ENCODE results near the gene DUSP5. TPM values are rescaled to one million over a fixed set of nuclear protein-coding genes. Genes with fewer than 3 reads are reported as not detected.

Gene DUSP5
- total RNA-seq, 4 donors from 2014 or later = 9.3 to 60.8 (median 31.0) TPM

GRCh38 chr10:110457851-110458250, 39.9 kb upstream of the DUSP5 start:
- no peaks in the 10 kb centered on the region for H3K9me3 ChIP-seq
- peaks cover 37% of the 10 kb centered on the region for H3K4me1 ChIP-seq
- H3K27me3 ChIP-seq = no peaks in the 10 kb centered on the region
- TF ChIP-seq POLR2AphosphoS5 (IDR thresholded peaks at IDR 0.05) = no peak
- TF ChIP-seq POLR2A (IDR thresholded peaks at IDR 0.05) = no peak
- TF ChIP-seq, protein P1, sequence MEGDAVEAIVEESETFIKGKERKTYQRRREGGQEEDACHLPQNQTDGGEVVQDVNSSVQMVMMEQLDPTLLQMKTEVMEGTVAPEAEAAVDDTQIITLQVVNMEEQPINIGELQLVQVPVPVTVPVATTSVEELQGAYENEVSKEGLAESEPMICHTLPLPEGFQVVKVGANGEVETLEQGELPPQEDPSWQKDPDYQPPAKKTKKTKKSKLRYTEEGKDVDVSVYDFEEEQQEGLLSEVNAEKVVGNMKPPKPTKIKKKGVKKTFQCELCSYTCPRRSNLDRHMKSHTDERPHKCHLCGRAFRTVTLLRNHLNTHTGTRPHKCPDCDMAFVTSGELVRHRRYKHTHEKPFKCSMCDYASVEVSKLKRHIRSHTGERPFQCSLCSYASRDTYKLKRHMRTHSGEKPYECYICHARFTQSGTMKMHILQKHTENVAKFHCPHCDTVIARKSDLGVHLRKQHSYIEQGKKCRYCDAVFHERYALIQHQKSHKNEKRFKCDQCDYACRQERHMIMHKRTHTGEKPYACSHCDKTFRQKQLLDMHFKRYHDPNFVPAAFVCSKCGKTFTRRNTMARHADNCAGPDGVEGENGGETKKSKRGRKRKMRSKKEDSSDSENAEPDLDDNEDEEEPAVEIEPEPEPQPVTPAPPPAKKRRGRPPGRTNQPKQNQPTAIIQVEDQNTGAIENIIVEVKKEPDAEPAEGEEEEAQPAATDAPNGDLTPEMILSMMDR (IDR thresholded peaks at IDR 0.05) = no peak
- no peak for TF ChIP-seq EP300 (IDR thresholded peaks at IDR 0.05)
- WGBS = 90% methylated on average over 9 of the region's 9 CpGs
- peak in 1 of 2 donors; percentile 9 for DNase-seq (ENCODE audit: low spot score in 2 of 2)
- H3K27ac ChIP-seq = peak overlapping the region; percentile 8
- no peaks in the 10 kb centered on the region for H3K36me3 ChIP-seq
- H3K4me3 ChIP-seq = no peak overlapping the region

GRCh38 chr10:110458266-110458920, 39.3 kb upstream of the DUSP5 start:
- Histone ChIP-seq H3K27me3 (no peaks in the 10 kb centered on the region), H3K4me3 (no peak overlapping the region), H3K9me3 (no peaks in the 10 kb centered on the region), H3K4me1 (peaks cover 37% of the 10 kb centered on the region), H3K27ac (peak overlapping the region; percentile 8), H3K36me3 (no peaks in the 10 kb centered on the region)
- peak in 1 of 2 donors; percentile 66 for DNase-seq (ENCODE audit: low spot score in 2 of 2)
- 70% methylated on average over 7 of the region's 7 CpGs for WGBS
- TF ChIP-seq, protein P1 (IDR thresholded peaks at IDR 0.05) = no peak
- no peak for TF ChIP-seq POLR2AphosphoS5 (IDR thresholded peaks at IDR 0.05)
- no peak for TF ChIP-seq EP300 (IDR thresholded peaks at IDR 0.05)
- TF ChIP-seq POLR2A (IDR thresholded peaks at IDR 0.05) = no peak

DNA sequence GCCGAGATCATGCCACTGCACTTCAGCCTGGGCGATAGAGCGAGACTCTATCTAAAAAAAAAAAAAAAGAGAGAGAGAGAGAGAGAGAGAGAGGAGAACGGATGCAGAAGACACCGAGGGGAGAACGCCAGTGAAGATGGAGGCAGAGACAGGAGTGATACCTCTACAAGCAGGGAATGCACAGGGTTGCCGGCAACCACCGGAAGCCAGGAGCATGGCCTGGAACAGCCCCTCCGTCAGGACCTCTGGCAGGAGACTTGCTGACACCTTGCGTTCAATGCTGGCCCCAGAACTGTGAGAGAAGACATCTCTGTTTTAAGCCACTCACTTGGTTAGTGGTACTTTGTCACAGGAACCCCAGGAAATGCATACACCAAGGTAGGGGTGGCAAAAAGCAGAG, 38.1 kb upstream of the DUSP5 start:
- WGBS = over 99% methylated on average over 10 of the region's 10 CpGs

GRCh38 chr10:110460111-110460809, 37.4 kb upstream of the DUSP5 start:
- 32% methylated on average over 7 of the region's 16 CpGs for WGBS
- DNase-seq (ENCODE audit: low spot score in 2 of 2) = peak in 1 of 2 donors; percentile 71
- TF ChIP-seq EP300 (IDR thresholded peaks at IDR 0.05) (no peak), POLR2AphosphoS5 (IDR thresholded peaks at IDR 0.05) (no peak), POLR2A (IDR thresholded peaks at IDR 0.05) (no peak)
- TF ChIP-seq, protein P1 (IDR thresholded peaks at IDR 0.05) = no peak
- no peaks in the 10 kb centered on the region for H3K36me3 ChIP-seq
- no peaks in the 10 kb centered on the region for H3K27me3 ChIP-seq
- H3K4me3 ChIP-seq = no peak overlapping the region
- no peaks in the 10 kb centered on the region for H3K9me3 ChIP-seq
- H3K4me1 ChIP-seq = peaks cover 37% of the 10 kb centered on the region
- no peak overlapping the region for H3K27ac ChIP-seq

More for the DNA sequence above, 38.1 kb upstream of the DUSP5 start:
- Histone ChIP-seq H3K27me3 (no peaks in the 10 kb centered on the region), H3K9me3 (no peaks in the 10 kb centered on the region), H3K27ac (no peak overlapping the region), H3K36me3 (no peaks in the 10 kb centered on the region), H3K4me3 (no peak overlapping the region), H3K4me1 (peaks cover 37% of the 10 kb centered on the region)
- TF ChIP-seq EP300 (IDR thresholded peaks at IDR 0.05) (no peak), POLR2AphosphoS5 (IDR thresholded peaks at IDR 0.05) (no peak), POLR2A (IDR thresholded peaks at IDR 0.05) (no peak)
- TF ChIP-seq, protein P1 (IDR thresholded peaks at IDR 0.05) = no peak
- DNase-seq (ENCODE audit: low spot score in 2 of 2) = peak in 1 of 2 donors; percentile 46

DNA sequence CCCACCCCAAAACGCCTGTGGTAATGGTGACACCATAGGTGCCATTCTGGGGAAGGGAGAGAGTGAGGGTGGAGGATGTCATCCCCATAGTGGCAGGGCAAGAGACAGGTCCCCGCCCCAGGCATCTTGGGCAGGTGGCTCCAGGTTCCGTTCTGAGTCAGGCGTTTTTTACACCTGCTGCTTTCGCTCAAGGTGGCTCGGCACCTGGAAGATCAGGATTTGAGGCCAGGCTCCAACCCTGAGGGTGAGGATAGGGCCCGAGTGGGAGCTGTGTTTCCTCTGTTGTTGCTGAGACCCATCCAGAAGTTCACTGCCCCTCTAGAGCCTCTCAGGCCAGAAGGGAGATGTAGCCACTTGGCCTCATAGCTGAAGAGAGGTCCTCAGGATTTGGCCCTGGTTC, 36.6 kb upstream of the DUSP5 start:
- H3K9me3 ChIP-seq = no peaks in the 10 kb centered on the region
- H3K36me3 ChIP-seq = no peaks in the 10 kb centered on the region
- peak in 1 of 2 donors; percentile 51 for DNase-seq (ENCODE audit: low spot score in 2 of 2)
- H3K4me1 ChIP-seq = peaks cover 31% of the 10 kb centered on the region
- H3K4me3 ChIP-seq = no peak overlapping the region
- H3K27me3 ChIP-seq = no peaks in the 10 kb centered on the region
- H3K27ac ChIP-seq = peak overlapping the region; percentile 18
- no peak for TF ChIP-seq POLR2AphosphoS5 (IDR thresholded peaks at IDR 0.05)
- TF ChIP-seq, protein P1 (IDR thresholded peaks at IDR 0.05) = no peak
- TF ChIP-seq POLR2A (IDR thresholded peaks at IDR 0.05) = no peak
- no peak for TF ChIP-seq EP300 (IDR thresholded peaks at IDR 0.05)
- WGBS = 65% methylated on average over 4 of the region's 7 CpGs

Measured in suprapubic skin (tissue), 4 donors.